K562 (cell line): ENCODE data around the gene TNFAIP8L1. TPM values are rescaled to one million over a fixed set of nuclear protein-coding genes. Genes with fewer than 3 reads are reported as not detected.

Experiments used
- CCAR2 ChIP-seq: fragments of 200-400 bp; formaldehyde crosslinking; IDR thresholded peaks from 2 replicates; pipeline ENCODE4 v1.6.1; 2017; ENCODE audit warnings: mild to moderate bottlenecking, low read depth, low read length
- REST ChIP-seq, 2 experiments: fragments of 450-650 bp; formaldehyde crosslinking in 1 of 2; IDR thresholded peaks; 2 replicates each; pipeline versions ENCODE4 v1.4.0 to v1.6.1; 2014 to 2020; ENCODE audit warnings: mild to moderate bottlenecking in 2 of 2, borderline replicate concordance in 1 of 2, low read depth in 1 of 2
- ZBTB33 ChIP-seq: sonication (generic); formaldehyde crosslinking; IDR thresholded peaks from 2 replicates; pipeline ENCODE4 v1.8.1; 2023; ENCODE audit warnings: mild to moderate bottlenecking, missing genetic modification reagents
- polyA plus RNA-seq, 8 experiments: library from polyadenylated mRNA; depleted of rRNA in 4 of 8; stranded (reverse) in 5 of 8; unstranded in 3 of 8; fragments of >200 nt; fragmentation: Nextera tagmentation in 2 of 8; fragmentation: Illumina TruSeq in 1 of 8; extraction: Ambion mirVana in 2 of 8; extraction: Trizol in 1 of 8; gene quantifications; 2 replicates each; pipeline versions ENCODE4 v1.2.1 to v1.2.3, GENCODE V29; 2011 to 2014; ENCODE audit warnings: inconsistent platforms in 1 of 8, missing spikeins in 1 of 8
- total RNA-seq, 7 experiments: library from RNA; depleted of rRNA in 6 of 7; stranded (reverse); fragments of >200 nt in 6 of 7; fragmentation: Illumina TruSeq in 2 of 7; extraction: Trizol in 2 of 7; gene quantifications; 2 replicates each; pipeline versions ENCODE4 v1.2.1 to v1.2.3, GENCODE V29; 2011 to 2021; ENCODE audit warnings: low replicate concordance in 1 of 7

Gene TNFAIP8L1
- total and polyA plus RNA-seq, 9 of the 15 experiments (the other 6 are each of a cell fraction or from before 2014, with no cell fraction given), result 0.69 to 9.3 (median 4.9) TPM

GRCh38 chr19:4606921-4607678, 32.2 kb upstream of the TNFAIP8L1 start (continued):
- TF ChIP-seq REST (IDR thresholded peaks at IDR 0.05; ENCODE audit: borderline replicate concordance), result peak; percentile 27; the same call in 1 of the 2 replicates
- no peak for TF ChIP-seq REST (CRISPR knock-in tag; IDR thresholded peaks at IDR 0.05; ENCODE audit: low read depth)
- peak; percentile 11; the same call in 1 of the 2 replicates for TF ChIP-seq ZBTB33 (CRISPR knock-in tag)
- no peak for TF ChIP-seq CCAR2
